Stimulated activated naive CD8-positive, alpha-beta T cell treated with anti-CD3 and anti-CD28 coated beads, Interleukin-15, Interleukin-2, amounts not matched to agents 100 ng/mL and 50 ng/mL, for 24 hours (primary cell): ENCODE data around the gene RHBDL3.
"Not testable (repeated sequence)": the region's sequence is repeated elsewhere in the genome, so short reads cannot be mapped to it uniquely, and the experiment has no call there.

Experiments
- H3K27ac Mint-ChIP-seq: one replicate; pipeline ENCODE4 v1.8.0; 2021; ENCODE audit warnings: mild to moderate bottlenecking, mixed read lengths
- H3K27me3 Mint-ChIP-seq: one replicate; pipeline ENCODE4 v1.8.0; 2021; ENCODE audit warnings: mixed read lengths
- H3K36me3 Mint-ChIP-seq: one replicate; pipeline ENCODE4 v1.8.0; 2021; ENCODE audit warnings: low read depth, mixed read lengths
- H3K4me1 Mint-ChIP-seq: one replicate; pipeline ENCODE4 v1.8.0; 2021; ENCODE audit warnings: low read depth, mixed read lengths
- H3K4me3 Mint-ChIP-seq: one replicate; pipeline ENCODE4 v1.8.0; 2021; ENCODE audit warnings: mild to moderate bottlenecking, mixed read lengths
- H3K9me3 Mint-ChIP-seq: one replicate; pipeline ENCODE4 v1.8.0; 2021; ENCODE audit warnings: mixed read lengths

The RHBDL3 gene

GRCh38 chr17:32261417-32261736 lies 4.3 kb upstream of the RHBDL3 start:
- H3K9me3 Mint-ChIP-seq = no peaks in the 10 kb centered on the region
- no peaks in the 10 kb centered on the region for H3K36me3 Mint-ChIP-seq
- H3K27me3 Mint-ChIP-seq = peaks cover 60% of the 10 kb centered on the region
- peaks cover 4% of the 10 kb centered on the region for H3K4me1 Mint-ChIP-seq
- no peak overlapping the region for H3K27ac Mint-ChIP-seq
- H3K4me3 Mint-ChIP-seq = no peak overlapping the region

- H3K27me3 Mint-ChIP-seq = peaks cover 64% of the 10 kb centered on the region
- no peak overlapping the region for H3K4me3 Mint-ChIP-seq
- H3K27ac Mint-ChIP-seq = no peak overlapping the region
- no peaks in the 10 kb centered on the region for H3K36me3 Mint-ChIP-seq
- H3K4me1 Mint-ChIP-seq = peaks cover 8% of the 10 kb centered on the region
- H3K9me3 Mint-ChIP-seq = no peaks in the 10 kb centered on the region
Measured at GRCh38 chr17:32261936-32262510, 3.6 kb upstream of the RHBDL3 start.

GRCh38 chr17:32263515-32263914 lies 2.1 kb upstream of the RHBDL3 start:
- not testable (repeated sequence) for H3K36me3 Mint-ChIP-seq, H3K9me3 Mint-ChIP-seq, H3K4me3 Mint-ChIP-seq, H3K27ac Mint-ChIP-seq
- Mint-ChIP-seq H3K27me3 (peaks cover 76% of the 10 kb centered on the region), H3K4me1 (peaks cover 18% of the 10 kb centered on the region)

DNA sequence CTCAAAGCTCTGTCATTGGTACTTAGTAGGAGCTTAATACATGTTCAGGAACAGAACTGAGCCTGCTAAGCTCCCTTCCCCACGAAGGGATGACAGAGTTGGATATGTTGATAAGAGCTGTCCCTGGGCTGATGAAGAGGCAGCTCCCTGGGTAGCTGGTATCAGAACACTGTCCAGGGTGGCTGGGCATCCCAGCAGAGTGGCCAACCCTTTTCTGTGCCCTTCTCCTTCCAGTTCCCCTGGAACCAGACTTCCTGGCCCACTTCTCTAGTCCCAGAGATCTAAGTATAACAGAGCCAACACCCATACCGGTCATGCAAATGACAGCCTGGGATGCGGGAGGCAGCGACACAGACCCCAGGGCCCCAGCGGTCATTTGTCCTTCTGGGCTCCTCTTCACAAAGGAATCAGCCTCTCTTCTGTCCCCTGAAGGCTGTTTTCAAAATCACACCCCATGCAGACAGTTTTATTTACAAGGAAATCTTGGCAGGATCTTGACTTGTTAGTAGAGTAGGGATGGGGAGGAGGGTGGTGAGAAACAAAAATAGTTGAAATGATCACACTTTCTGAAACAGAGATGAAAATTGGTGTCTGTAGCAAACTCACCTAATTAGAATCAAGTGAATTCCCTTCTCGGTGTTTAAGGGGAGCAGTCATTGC lies 1.4 kb upstream of the RHBDL3 start:
- Mint-ChIP-seq H3K27ac (no peak overlapping the region), H3K27me3 (peaks cover 80% of the 10 kb centered on the region), H3K36me3 (no peaks in the 10 kb centered on the region), H3K4me1 (peaks cover 18% of the 10 kb centered on the region), H3K9me3 (no peaks in the 10 kb centered on the region), H3K4me3 (peak overlapping the region; percentile 24)

DNA sequence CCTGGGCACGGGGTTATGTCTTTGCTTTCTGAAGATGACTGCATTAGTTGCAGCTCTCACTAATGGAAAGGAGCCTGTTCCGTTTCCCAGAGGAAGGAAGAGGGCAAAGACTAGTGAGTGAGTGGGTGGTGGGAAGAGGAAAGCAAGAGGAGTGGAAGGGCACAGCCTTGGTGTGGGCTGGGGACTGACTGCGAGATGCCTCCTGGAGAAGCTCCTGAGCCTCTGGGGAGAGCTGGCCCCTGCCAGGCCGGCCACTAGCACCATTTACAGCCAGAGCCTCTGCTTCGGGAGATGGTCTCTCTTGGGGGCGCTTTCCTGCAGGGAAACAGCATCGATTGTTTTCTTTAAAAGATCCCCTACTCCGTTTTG lies 825 bp upstream of the RHBDL3 start:
- H3K27me3 Mint-ChIP-seq = peaks cover 80% of the 10 kb centered on the region
- peak overlapping the region; percentile 24 for H3K4me3 Mint-ChIP-seq
- H3K27ac Mint-ChIP-seq = no peak overlapping the region
- H3K4me1 Mint-ChIP-seq = peaks cover 18% of the 10 kb centered on the region
- no peaks in the 10 kb centered on the region for H3K36me3 Mint-ChIP-seq
- H3K9me3 Mint-ChIP-seq = no peaks in the 10 kb centered on the region

DNA sequence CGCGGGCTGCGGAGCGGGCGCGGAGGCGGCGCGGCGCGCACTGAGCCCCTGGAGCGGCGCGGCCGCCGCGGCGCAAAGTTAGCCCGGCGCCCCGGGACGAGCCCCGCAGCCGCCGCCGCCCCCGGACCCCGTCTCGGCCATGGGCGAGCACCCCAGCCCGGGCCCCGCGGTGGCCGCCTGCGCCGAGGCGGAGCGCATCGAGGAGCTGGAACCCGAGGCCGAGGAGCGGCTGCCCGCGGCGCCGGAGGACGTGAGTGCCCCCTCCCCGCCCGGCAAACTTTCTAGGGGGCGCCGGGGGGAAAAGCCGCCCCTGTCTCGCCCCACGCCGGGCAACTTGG lies 388 bp downstream of the RHBDL3 start:
- Mint-ChIP-seq H3K4me3 (no peak overlapping the region), H3K36me3 (no peaks in the 10 kb centered on the region), H3K9me3 (no peaks in the 10 kb centered on the region)

DNA sequence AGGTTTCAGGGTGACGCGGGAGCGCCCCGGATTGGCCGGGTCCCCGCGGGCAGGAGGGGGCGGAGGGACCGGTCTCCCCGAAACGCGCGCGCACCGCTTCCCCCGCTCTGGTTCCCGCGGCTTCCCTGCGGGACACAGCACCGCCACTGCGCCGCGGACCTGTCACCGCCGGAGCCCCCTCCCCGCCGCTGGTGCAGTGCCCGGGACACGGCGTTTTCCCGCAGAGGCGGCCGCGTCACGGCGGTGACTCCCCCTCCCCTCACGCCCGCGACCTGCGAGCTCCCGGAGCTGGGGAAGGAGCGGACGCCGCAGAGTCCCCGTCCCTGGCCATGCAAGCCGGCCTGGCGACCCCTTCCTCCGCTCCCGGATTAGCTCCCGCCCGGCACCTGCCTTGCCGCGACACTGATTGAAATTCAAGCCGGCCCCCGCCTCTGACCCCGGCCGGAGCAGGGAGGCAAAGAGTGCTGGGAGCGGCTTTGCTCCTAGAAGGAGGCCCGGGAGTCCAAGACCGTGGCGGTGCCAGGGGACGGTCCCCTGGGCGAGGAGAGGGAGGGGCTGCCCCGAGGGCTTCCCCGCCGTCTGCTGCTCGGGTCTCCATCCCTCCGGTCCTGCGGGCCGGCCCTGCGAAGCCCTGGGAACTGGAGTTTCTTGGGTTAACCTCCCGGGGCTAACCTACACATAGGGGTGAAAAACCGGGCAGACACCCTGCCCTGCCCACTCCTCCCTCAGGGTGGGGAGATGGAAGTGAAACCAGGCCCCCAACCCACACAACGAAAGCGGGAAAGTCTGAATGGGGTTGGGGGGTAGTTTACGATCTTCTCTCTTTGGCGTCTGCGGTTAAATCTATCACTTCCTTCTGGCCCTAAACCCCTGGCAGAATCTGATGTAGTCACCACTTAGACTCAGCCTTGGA lies 1.0 kb downstream of the RHBDL3 start:
- Mint-ChIP-seq H3K4me1 (peaks cover 18% of the 10 kb centered on the region), H3K36me3 (no peaks in the 10 kb centered on the region), H3K27ac (no peak overlapping the region), H3K4me3 (peak overlapping the region; percentile 67), H3K27me3 (peaks cover 80% of the 10 kb centered on the region), H3K9me3 (no peaks in the 10 kb centered on the region)

More for the DNA sequence above, 388 bp downstream of the RHBDL3 start:
- Mint-ChIP-seq H3K27me3 (peaks cover 78% of the 10 kb centered on the region), H3K27ac (no peak overlapping the region), H3K4me1 (peaks cover 18% of the 10 kb centered on the region)

DNA sequence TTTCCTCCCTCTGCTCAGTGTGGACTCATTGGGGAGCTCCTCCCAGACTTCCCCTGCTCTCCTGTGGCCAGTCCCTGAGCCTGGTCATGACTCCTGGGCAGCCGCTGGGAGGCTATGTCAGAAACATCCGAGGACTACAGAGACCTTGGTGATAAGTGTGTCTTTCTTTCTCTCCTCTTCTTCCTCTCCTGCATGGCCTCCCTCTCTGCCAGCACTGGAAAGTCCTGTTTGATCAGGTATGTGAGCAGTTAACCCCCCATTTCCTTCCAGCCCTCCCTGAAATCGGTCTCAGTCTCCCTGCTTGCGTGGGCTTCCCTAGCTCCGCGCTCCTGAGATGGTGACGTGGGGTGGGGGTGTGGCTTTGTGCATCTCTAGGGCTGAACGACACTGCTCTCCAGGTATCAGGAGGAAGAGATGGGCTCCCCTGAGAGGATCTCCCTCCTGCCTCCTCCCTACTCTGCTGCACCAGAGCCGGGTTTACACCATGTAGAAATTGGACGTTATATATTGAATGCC lies 2.1 kb downstream of the RHBDL3 start:
- Mint-ChIP-seq H3K27me3 (peaks cover 80% of the 10 kb centered on the region), H3K36me3 (no peaks in the 10 kb centered on the region), H3K9me3 (no peaks in the 10 kb centered on the region), H3K27ac (peak overlapping the region; percentile 37), H3K4me3 (peak overlapping the region; percentile 40), H3K4me1 (peaks cover 18% of the 10 kb centered on the region)

DNA sequence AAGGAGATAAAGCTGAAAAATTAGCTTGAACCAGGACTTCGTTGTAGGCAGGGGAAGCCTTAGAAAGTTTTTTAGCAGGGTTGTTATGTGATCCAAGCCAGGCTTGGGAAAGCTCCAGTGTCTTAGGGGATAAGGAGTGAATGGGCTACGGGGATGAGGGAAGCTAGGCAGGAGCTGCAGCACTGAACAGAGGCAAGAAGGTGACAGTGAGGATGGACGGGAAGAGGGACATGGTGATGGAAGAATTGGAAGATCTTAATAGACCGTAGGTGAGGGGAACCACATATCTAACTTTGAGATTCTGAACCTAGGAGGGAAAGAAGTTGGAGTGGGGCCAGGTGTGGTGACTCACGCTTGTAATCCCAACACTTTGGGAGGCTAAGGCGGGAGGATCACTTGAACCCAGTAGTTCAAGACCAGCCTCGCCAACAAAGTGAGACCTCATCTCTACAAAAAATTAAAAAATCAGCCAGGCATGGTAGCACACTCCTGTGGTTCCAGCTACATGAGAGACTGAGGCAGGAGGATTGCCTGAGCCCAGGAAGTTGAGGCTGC lies 3.2 kb downstream of the RHBDL3 start:
- Mint-ChIP-seq H3K4me3 (no peak overlapping the region), H3K27ac (no peak overlapping the region), H3K9me3 (no peaks in the 10 kb centered on the region), H3K4me1 (peaks cover 18% of the 10 kb centered on the region), H3K36me3 (no peaks in the 10 kb centered on the region), H3K27me3 (peaks cover 71% of the 10 kb centered on the region)

DNA sequence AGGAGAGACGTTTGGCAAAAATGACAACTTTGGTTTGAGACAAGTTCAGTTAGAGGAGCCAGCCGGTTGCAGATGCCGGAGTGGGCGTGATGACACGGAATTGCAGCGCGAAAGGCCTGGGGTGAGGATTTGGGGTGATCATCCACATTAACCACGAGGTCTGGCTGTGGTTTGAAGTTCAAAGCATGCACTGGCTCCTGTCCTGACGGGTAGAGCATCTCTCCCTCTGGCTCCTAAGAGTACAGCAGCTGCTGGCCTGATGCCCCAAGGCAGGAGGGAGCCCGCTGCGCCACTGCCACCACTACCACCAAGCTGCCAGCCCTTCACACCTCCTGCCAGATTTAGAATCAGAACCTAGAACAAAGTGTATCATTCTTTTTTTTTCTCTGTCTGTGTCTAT lies 3.7 kb downstream of the RHBDL3 start:
- H3K36me3 Mint-ChIP-seq = no peaks in the 10 kb centered on the region
- peaks cover 66% of the 10 kb centered on the region for H3K27me3 Mint-ChIP-seq
- no peaks in the 10 kb centered on the region for H3K9me3 Mint-ChIP-seq
- H3K27ac Mint-ChIP-seq = no peak overlapping the region
- peaks cover 18% of the 10 kb centered on the region for H3K4me1 Mint-ChIP-seq
- H3K4me3 Mint-ChIP-seq = no peak overlapping the region

- H3K36me3 Mint-ChIP-seq = no peaks in the 10 kb centered on the region
- peaks cover 11% of the 10 kb centered on the region for H3K4me1 Mint-ChIP-seq
- H3K4me3 Mint-ChIP-seq = no peak overlapping the region
- H3K9me3 Mint-ChIP-seq = no peaks in the 10 kb centered on the region
- no peak overlapping the region for H3K27ac Mint-ChIP-seq
- peaks cover 52% of the 10 kb centered on the region for H3K27me3 Mint-ChIP-seq
Measured at GRCh38 chr17:32271844-32272243, 6.2 kb downstream of the RHBDL3 start.

DNA sequence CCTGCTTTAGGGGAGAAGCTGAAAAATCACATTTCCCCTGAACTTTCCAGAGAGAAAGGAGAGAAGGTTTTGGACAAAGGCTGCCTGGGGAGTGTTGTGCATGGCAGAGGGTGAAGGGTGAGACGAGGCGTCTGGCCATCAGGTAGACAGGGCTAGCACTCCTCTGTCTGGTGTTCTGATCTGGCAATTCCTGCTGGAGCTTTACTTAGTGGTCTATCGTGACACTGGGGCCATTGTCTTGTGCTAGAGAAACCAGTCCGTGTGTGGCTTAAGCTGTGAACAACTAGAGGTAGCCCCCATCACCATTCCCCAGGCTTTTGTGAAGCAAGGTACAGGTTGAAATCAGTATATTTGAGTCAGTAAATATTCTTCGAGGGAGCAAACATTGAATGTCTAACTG lies 8.5 kb downstream of the RHBDL3 start:
- Mint-ChIP-seq H3K36me3 (no peaks in the 10 kb centered on the region), H3K27ac (no peak overlapping the region), H3K27me3 (peaks cover 31% of the 10 kb centered on the region), H3K4me3 (no peak overlapping the region), H3K4me1 (no peaks in the 10 kb centered on the region), H3K9me3 (no peaks in the 10 kb centered on the region)

DNA sequence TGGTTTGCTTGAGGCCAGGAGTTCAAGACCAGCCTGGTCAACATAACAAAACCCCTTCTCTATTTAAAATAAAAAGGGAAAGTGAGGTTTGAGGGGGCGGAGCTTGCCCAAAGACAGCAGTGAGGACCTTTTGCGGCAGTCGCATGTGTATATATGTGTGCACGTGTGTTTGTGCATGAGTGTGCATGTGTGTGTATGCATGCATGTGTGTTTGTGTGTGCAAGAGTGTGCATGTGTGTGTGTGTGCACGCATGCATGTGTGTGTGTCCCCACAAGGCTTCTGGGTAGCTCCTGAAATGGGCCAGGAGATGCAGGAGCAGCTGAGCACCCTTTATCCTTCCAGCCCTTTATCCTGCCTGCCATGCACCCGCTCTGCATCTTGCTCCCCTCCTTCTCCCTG lies 9.0 kb downstream of the RHBDL3 start:
- H3K4me3 Mint-ChIP-seq = no peak overlapping the region
- no peak overlapping the region for H3K27ac Mint-ChIP-seq
- H3K27me3 Mint-ChIP-seq = peaks cover 25% of the 10 kb centered on the region
- no peaks in the 10 kb centered on the region for H3K36me3 Mint-ChIP-seq
- H3K4me1 Mint-ChIP-seq = no peaks in the 10 kb centered on the region
- H3K9me3 Mint-ChIP-seq = no peaks in the 10 kb centered on the region

GRCh38 chr17:32275060-32276042 lies 9.7 kb downstream of the RHBDL3 start:
- Mint-ChIP-seq H3K36me3 (no peaks in the 10 kb centered on the region), H3K4me3 (no peak overlapping the region), H3K27ac (no peak overlapping the region), H3K9me3 (no peaks in the 10 kb centered on the region), H3K27me3 (peaks cover 21% of the 10 kb centered on the region), H3K4me1 (no peaks in the 10 kb centered on the region)
